A673 (cell line): ENCODE measurements around the gene LIAS. TPM values are rescaled to one million over a fixed set of nuclear protein-coding genes. Genes with fewer than 3 reads are reported as not detected.
A peak's percentile ranks its signal among the peaks of the same experiment; 100 is the strongest.
"Not testable (repeated sequence)": the region's sequence is repeated elsewhere in the genome, so short reads cannot be mapped to it uniquely, and the experiment has no call there.

Source experiments
- BruUV-seq: library from RNA; stranded (reverse); fragments of 400-500 nt; replicated peaks from 2 replicates; lab custom pipeline; 2021; lab: Mats Ljungman, UMichigan
- CTCF ChIA-PET: fragments of 300-600 bp; sonication (Branson Sonifier 250); formaldehyde crosslinking; loops from one replicate; lab custom pipeline; 2022; ENCODE audit warnings: antibody characterized with exemption; lab: Charles Lee
- POLR2A ChIA-PET: fragments of 300-600 bp; sonication (Branson Sonifier 250); formaldehyde crosslinking; loops from one replicate; lab custom pipeline; 2022; ENCODE audit warnings: antibody characterized with exemption; ENCODE audit not compliant: low non-redundant PET; lab: Charles Lee
- DNase-seq: peaks from one replicate; pipeline ENCODE4 v3.0.0-alpha.2; 2015; ENCODE audit warnings: low spot score
- H3K27ac ChIP-seq: fragments of 200-600 bp; sonication (generic); 2 replicates; pipeline ENCODE4 v1.5.1; 2016; ENCODE audit warnings: mixed run types, low read depth, mild to moderate bottlenecking, mixed read lengths, antibody characterized with exemption, low read length; ENCODE audit not compliant: poor library complexity, severe bottlenecking
- H3K27me3 ChIP-seq: fragments of 200-600 bp; sonication (generic); replicated peaks from 2 replicates; pipeline ENCODE4 v1.6.1; 2017; ENCODE audit warnings: mixed run types, low read depth, mild to moderate bottlenecking, mixed read lengths, antibody characterized with exemption, low read length; ENCODE audit not compliant: insufficient read depth, poor library complexity
- H3K36me3 ChIP-seq: fragments of 200-600 bp; sonication (generic); 2 replicates; pipeline ENCODE4 v1.6.1; 2016; ENCODE audit warnings: mixed run types, mild to moderate bottlenecking, mixed read lengths, antibody characterized with exemption, low read length; ENCODE audit not compliant: insufficient read depth, poor library complexity, severe bottlenecking
- H3K4me1 ChIP-seq: fragments of 200-600 bp; sonication (generic); 2 replicates; pipeline ENCODE4 v1.6.1; 2017; ENCODE audit warnings: mixed run types, mild to moderate bottlenecking, mixed read lengths, antibody characterized with exemption, low read length; ENCODE audit not compliant: insufficient read depth, poor library complexity, severe bottlenecking
- H3K4me3 ChIP-seq: fragments of 200-600 bp; sonication (generic); 2 replicates; pipeline ENCODE4 v1.5.1; 2016; ENCODE audit warnings: low read depth, mixed run types, mild to moderate bottlenecking, mixed read lengths, low read length; ENCODE audit not compliant: poor library complexity, severe bottlenecking
- H3K9me3 ChIP-seq: fragments of 200-600 bp; sonication (generic); 2 replicates; pipeline ENCODE4 v1.6.1; 2016; ENCODE audit warnings: mixed run types, low read depth, mild to moderate bottlenecking, mixed read lengths, antibody characterized with exemption, low read length; ENCODE audit not compliant: poor library complexity, severe bottlenecking
- EZH2 ChIP-seq: fragments of 200-600 bp; sonication (generic); IDR thresholded peaks from 2 replicates; pipeline ENCODE4 v1.6.1; 2017; ENCODE audit warnings: borderline replicate concordance, low read depth, mild to moderate bottlenecking, mixed read lengths, antibody characterized with exemption, low read length; ENCODE audit not compliant: poor library complexity, severe bottlenecking
- intact Hi-C: fragments of 100-400 bp; cut with micrococcal nuclease; formaldehyde crosslinking; loops from one replicate; pipeline ENCODE4 v1.10.0; 2022; ENCODE audit not compliant: unreplicated experiment
- total RNA-seq: library from RNA; stranded (reverse); gene quantifications from 2 replicates; pipeline ENCODE4 v1.2.3, GENCODE V29; 2021
- TF ChIP-seq, protein P1 (sequence below): fragments of 300-800, 200-600 bp; sonication (generic); conservative IDR thresholded peaks from 2 replicates; pipeline ENCODE4 v1.5.1; 2017; ENCODE audit warnings: low read depth, mild to moderate bottlenecking, antibody characterized with exemption, low read length, moderate library complexity, mixed read lengths

LIAS gene
- total RNA-seq, 1 experiment from 2014 or later, result 19.1 TPM

- Histone ChIP-seq H3K27ac (no peak overlapping the region), H3K4me3 (no peak overlapping the region), H3K9me3 (no peaks in the 10 kb centered on the region), H3K27me3 (no peaks in the 10 kb centered on the region), H3K4me1 (no peaks in the 10 kb centered on the region), H3K36me3 (peaks cover 81% of the 10 kb centered on the region)
- ChIA-PET POLR2A (no interaction called here), CTCF (interaction anchor here (0.6 kb wide), 1 partner anchor 1087 kb away, joined by 5 read pairs; no protein-coding TSS in a partner anchor)
- TF ChIP-seq EZH2, result no peak
- TF ChIP-seq, protein P1, sequence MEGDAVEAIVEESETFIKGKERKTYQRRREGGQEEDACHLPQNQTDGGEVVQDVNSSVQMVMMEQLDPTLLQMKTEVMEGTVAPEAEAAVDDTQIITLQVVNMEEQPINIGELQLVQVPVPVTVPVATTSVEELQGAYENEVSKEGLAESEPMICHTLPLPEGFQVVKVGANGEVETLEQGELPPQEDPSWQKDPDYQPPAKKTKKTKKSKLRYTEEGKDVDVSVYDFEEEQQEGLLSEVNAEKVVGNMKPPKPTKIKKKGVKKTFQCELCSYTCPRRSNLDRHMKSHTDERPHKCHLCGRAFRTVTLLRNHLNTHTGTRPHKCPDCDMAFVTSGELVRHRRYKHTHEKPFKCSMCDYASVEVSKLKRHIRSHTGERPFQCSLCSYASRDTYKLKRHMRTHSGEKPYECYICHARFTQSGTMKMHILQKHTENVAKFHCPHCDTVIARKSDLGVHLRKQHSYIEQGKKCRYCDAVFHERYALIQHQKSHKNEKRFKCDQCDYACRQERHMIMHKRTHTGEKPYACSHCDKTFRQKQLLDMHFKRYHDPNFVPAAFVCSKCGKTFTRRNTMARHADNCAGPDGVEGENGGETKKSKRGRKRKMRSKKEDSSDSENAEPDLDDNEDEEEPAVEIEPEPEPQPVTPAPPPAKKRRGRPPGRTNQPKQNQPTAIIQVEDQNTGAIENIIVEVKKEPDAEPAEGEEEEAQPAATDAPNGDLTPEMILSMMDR, result no peak
- no peak for DNase-seq
- no TSS peak for BruUV-seq
- intact Hi-C loops, result no loop called here
Observed at GRCh38 chr4:39505581-39505980, 46.7 kb downstream of the LIAS start.

GRCh38 chr4:39510348-39510929 lies 51.6 kb downstream of the LIAS start:
- Histone ChIP-seq H3K27me3 (no peaks in the 10 kb centered on the region), H3K9me3 (no peaks in the 10 kb centered on the region), H3K36me3 (peaks cover 52% of the 10 kb centered on the region), H3K4me3 (no peak overlapping the region), H3K4me1 (no peaks in the 10 kb centered on the region), H3K27ac (no peak overlapping the region)
- POLR2A ChIA-PET, result no interaction called here
- DNase-seq, result no peak
- intact Hi-C loops, result no loop called here
- CTCF ChIA-PET, result no interaction called here
- TF ChIP-seq, protein P1, result no peak
- no peak for TF ChIP-seq EZH2
- BruUV-seq, result TSS peak; percentile 54

GRCh38 chr4:39514266-39514665 lies 55.4 kb downstream of the LIAS start:
- POLR2A ChIA-PET, H3K4me3 ChIP-seq, BruUV-seq, H3K4me1 ChIP-seq, H3K9me3 ChIP-seq, CTCF ChIA-PET, H3K27me3 ChIP-seq, intact Hi-C loops, DNase-seq, H3K27ac ChIP-seq: not testable (repeated sequence)
- peaks cover 19% of the 10 kb centered on the region for H3K36me3 ChIP-seq

DNA sequence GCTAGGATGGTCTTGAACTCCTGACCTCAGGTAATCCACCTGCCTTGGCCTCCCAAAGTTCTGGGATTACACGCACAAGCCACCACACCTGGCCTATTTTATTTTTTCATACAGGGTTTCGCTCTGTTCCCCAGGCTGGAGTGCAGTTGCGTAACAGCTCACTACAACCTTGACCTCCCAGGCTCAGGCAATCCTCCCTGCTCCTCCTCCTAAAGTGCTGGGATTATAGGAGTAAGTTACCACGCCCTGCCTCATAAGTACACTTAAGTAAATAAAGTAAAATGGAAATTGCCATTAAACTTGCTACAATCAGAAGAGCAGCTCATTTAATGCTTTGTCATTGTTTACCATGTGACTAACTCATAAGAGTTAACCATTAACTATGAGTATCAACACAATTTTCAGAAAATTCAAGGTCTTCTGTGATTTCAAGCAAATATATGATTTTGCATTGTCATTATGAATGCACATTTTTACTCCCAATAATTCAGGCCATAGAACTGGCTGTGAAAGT lies 56.1 kb downstream of the LIAS start:
- ChIA-PET POLR2A (no interaction called here), CTCF (no interaction called here)
- Histone ChIP-seq H3K27ac (no peak overlapping the region), H3K9me3 (no peaks in the 10 kb centered on the region), H3K27me3 (no peaks in the 10 kb centered on the region), H3K4me1 (no peaks in the 10 kb centered on the region), H3K36me3 (peaks cover 14% of the 10 kb centered on the region), H3K4me3 (no peak overlapping the region)
- intact Hi-C loops, result no loop called here
- no peak for DNase-seq
- BruUV-seq, result no TSS peak
- TF ChIP-seq, protein P1, result no peak
- no peak for TF ChIP-seq EZH2

GRCh38 chr4:39515669-39516401 lies 57.0 kb downstream of the LIAS start:
- CTCF ChIA-PET, H3K27me3 ChIP-seq, DNase-seq, H3K36me3 ChIP-seq, H3K9me3 ChIP-seq, BruUV-seq, H3K4me3 ChIP-seq, POLR2A ChIA-PET, H3K27ac ChIP-seq, intact Hi-C loops, H3K4me1 ChIP-seq: not testable (repeated sequence)
